CD4-positive, alpha-beta T cell (primary cell): ENCODE results near the gene CCBE1. TPM values are rescaled to one million over a fixed set of nuclear protein-coding genes. Genes with fewer than 3 reads are reported as not detected.

Experiments
- ATAC-seq: fragments of 200-7000 bp; cut with Tn5 transposase; one replicate; pipeline ENCODE4 v1.10.0; 2022; ENCODE audit warnings: mild to moderate bottlenecking; ENCODE audit not compliant: poor library complexity
- CTCF ChIA-PET: fragments of 350-600 bp; sonication (Branson Sonifier 250); formaldehyde crosslinking; loops from one replicate; lab custom pipeline; 2021; ENCODE audit warnings: antibody characterized with exemption, inconsistent platforms; lab: Charles Lee
- POLR2A ChIA-PET: fragments of 350-600 bp; sonication (Branson Sonifier 250); formaldehyde crosslinking; loops from one replicate; lab custom pipeline; 2021; ENCODE audit warnings: antibody characterized with exemption, inconsistent platforms; lab: Charles Lee
- DNase-seq, 14 experiments: peaks; one replicate each; pipeline ENCODE4 v3.0.0-alpha.2; 2013 to 2020; ENCODE audit warnings: mixed read lengths in 2 of 14
- H3K27ac ChIP-seq, 2 donors: one replicate each; pipeline versions ENCODE4 v1.5.1 to v1.7.0; 2013; ENCODE audit warnings: low read length in 2 of 2, low read depth in 1 of 2, mild to moderate bottlenecking in 1 of 2
- H3K27me3 ChIP-seq, 2 experiments: 1 replicate in 1 of 2; 2 replicates in 1 of 2; pipeline versions ENCODE4 v1.6.1 to v1.7.0; 2013; ENCODE audit warnings: low read length in 2 of 2, control low read depth in 1 of 2, mild to moderate bottlenecking in 1 of 2, moderate library complexity in 1 of 2; ENCODE audit not compliant: insufficient read depth in 2 of 2, control insufficient read depth in 1 of 2
- H3K36me3 ChIP-seq: one replicate; pipeline ENCODE4 v1.6.1; 2013; ENCODE audit warnings: low read length, control low read depth; ENCODE audit not compliant: insufficient read depth
- H3K4me1 ChIP-seq: one replicate; pipeline ENCODE4 v1.6.1; 2013; ENCODE audit warnings: low read length, control low read depth; ENCODE audit not compliant: insufficient read depth
- H3K4me3 ChIP-seq: one replicate; pipeline ENCODE4 v1.5.1; 2013; ENCODE audit warnings: mild to moderate bottlenecking, low read length, moderate library complexity
- H3K9me3 ChIP-seq, 2 experiments: 1 replicate in 1 of 2; 2 replicates in 1 of 2; pipeline versions ENCODE4 v1.6.1 to v1.7.0; 2013; ENCODE audit warnings: low read length in 2 of 2, mild to moderate bottlenecking in 2 of 2, control low read depth in 1 of 2, moderate library complexity in 1 of 2; ENCODE audit not compliant: control insufficient read depth in 1 of 2, insufficient read depth in 1 of 2
- H3K27ac Mint-ChIP-seq: one replicate; pipeline ENCODE4 v1.8.0; 2020; ENCODE audit warnings: mixed read lengths
- H3K27me3 Mint-ChIP-seq: one replicate; pipeline ENCODE4 v1.8.0; 2021; ENCODE audit warnings: mixed read lengths
- H3K36me3 Mint-ChIP-seq: one replicate; pipeline ENCODE4 v1.8.0; 2021; ENCODE audit warnings: low read depth, mixed read lengths
- H3K4me1 Mint-ChIP-seq: one replicate; pipeline ENCODE4 v1.8.0; 2021; ENCODE audit warnings: low read depth, mixed read lengths
- H3K4me3 Mint-ChIP-seq: one replicate; pipeline ENCODE4 v1.8.0; 2020; ENCODE audit warnings: mild to moderate bottlenecking, mixed read lengths
- H3K9me3 Mint-ChIP-seq: one replicate; pipeline ENCODE4 v1.8.0; 2020; ENCODE audit warnings: mixed read lengths
- intact Hi-C, 2 experiments: fragments of 100-400 bp; cut with DNase I in 1 of 2; cut with micrococcal nuclease in 1 of 2; formaldehyde crosslinking; loops; one replicate each; pipeline versions ENCODE4 v1.15.1 to v1.9.0; 2023 to 2025; cut with DNase I, micrococcal nuclease
- total RNA-seq, 174 experiments: library from RNA in 2 of 174; stranded (reverse) in 2 of 174; gene quantifications; one replicate each; pipeline ENCODE4 v1.2.3 and lab custom pipeline; 2021 to 2026
- TF ChIP-seq, protein P1 (sequence below): fragments of 200-600 bp; IDR thresholded peaks from one replicate; pipeline ENCODE4 v1.8.0; 2022; ENCODE audit warnings: antibody characterized with exemption, mild to moderate bottlenecking

The CCBE1 gene
- total RNA-seq, 2 experiments from 2014 or later: not detected

DNA sequence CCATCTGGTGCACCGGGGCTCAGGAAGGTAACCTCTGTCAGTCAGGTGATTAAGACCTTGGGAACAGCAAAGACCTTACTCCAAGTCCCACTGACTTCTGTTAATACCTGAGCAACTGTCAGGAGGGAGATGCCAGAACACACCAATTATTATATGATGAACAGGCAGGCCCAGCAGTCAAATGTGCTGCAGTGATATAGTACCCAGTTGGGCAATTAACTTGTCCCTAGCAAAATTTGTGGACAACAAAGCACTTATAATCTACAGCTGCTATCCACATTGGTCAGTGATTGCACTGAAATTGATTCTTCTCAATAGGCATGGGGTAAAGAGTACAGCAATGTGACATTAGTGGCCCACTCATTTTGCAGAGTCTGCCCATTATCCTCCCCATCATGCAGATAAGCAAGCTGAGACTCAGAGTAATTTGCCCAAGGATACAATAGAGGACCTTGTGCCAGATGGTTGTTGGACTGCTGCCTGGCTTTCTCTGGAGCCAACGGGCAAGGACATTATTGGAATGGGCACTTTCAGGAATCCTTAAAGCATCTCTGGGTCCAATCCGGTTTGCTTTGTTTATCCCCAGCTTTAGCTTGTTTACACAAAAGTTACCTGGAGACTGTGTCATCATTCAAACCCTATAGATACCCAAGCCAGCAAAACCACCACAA, 147.6 kb downstream of the CCBE1 start:
- Mint-ChIP-seq H3K4me3 (no peak overlapping the region), H3K27ac (no peak overlapping the region), H3K27me3 (peaks cover 10% of the 10 kb centered on the region), H3K9me3 (no peaks in the 10 kb centered on the region), H3K36me3 (no peaks in the 10 kb centered on the region), H3K4me1 (no peaks in the 10 kb centered on the region)
- no peak for DNase-seq
- no peaks in the 10 kb centered on the region for H3K27me3 ChIP-seq
- intact Hi-C loops: no loop called here
- TF ChIP-seq, protein P1, sequence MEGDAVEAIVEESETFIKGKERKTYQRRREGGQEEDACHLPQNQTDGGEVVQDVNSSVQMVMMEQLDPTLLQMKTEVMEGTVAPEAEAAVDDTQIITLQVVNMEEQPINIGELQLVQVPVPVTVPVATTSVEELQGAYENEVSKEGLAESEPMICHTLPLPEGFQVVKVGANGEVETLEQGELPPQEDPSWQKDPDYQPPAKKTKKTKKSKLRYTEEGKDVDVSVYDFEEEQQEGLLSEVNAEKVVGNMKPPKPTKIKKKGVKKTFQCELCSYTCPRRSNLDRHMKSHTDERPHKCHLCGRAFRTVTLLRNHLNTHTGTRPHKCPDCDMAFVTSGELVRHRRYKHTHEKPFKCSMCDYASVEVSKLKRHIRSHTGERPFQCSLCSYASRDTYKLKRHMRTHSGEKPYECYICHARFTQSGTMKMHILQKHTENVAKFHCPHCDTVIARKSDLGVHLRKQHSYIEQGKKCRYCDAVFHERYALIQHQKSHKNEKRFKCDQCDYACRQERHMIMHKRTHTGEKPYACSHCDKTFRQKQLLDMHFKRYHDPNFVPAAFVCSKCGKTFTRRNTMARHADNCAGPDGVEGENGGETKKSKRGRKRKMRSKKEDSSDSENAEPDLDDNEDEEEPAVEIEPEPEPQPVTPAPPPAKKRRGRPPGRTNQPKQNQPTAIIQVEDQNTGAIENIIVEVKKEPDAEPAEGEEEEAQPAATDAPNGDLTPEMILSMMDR: no peak
- no peak overlapping the region for H3K4me3 ChIP-seq
- H3K4me1 ChIP-seq: no peaks in the 10 kb centered on the region
- H3K27ac ChIP-seq: no peak overlapping the region
- no peaks in the 10 kb centered on the region for H3K9me3 ChIP-seq
- no peak for ATAC-seq
- CTCF ChIA-PET: no interaction called here
- H3K36me3 ChIP-seq: no peaks in the 10 kb centered on the region
- POLR2A ChIA-PET: no interaction called here

DNA sequence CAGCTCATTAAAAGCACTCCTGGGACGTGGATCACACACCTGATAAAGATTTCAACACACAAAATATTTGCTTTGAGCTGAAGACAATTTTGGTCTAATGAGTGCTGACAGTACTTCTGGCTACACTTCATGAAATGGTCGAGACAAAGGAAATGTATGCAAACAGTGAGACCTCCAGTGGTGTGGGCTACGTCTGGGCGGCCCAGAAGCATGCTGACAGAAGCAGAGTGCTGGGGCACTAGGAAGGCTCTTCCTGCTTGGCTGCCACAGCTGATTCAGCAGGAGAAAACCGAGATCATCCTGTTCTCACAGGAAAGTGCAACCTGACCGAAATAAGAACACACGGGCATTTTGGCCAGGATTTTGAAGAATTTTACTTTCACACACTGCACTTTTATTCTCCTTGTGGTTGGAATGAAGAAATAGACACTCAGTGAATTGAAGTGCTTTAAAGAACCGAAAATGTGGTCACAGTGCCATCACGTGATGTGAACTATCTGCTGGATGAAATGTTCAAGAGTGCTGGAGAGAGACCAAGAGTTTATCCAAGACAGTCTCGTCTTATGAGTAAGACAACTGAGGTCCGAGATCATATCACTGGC, 149.5 kb downstream of the CCBE1 start:
- no peaks in the 10 kb centered on the region for H3K4me1 Mint-ChIP-seq

DNA sequence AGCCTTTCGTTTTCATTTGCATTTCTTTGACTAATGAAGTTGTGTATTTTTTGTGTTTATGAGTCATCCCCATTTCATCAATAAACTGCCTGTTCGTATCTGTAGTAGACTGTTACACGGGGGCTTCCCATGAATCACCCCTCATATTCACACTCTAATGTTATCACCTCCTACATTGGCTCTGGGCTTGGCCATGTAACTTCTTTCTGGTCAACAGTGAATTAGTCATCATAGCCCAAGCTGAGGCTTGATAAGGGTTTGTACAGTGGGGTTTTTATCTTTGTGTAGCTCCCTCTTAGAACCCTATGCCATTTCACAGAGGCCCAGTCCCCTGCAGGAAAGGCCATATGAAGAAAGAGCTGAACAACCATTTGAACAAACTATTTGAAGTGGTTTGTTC, 151.0 kb downstream of the CCBE1 start:
- ATAC-seq: no peak
- intact Hi-C loops: no loop called here
- no peaks in the 10 kb centered on the region for H3K4me1 Mint-ChIP-seq

More for the DNA sequence above, 149.5 kb downstream of the CCBE1 start:
- no peaks in the 10 kb centered on the region for H3K9me3 Mint-ChIP-seq
- no peak overlapping the region for H3K27ac Mint-ChIP-seq
- H3K4me3 ChIP-seq: no peak overlapping the region
- no peak overlapping the region for H3K27ac ChIP-seq
- ChIA-PET CTCF (no interaction called here), POLR2A (no interaction called here)
- DNase-seq: no peak
- H3K27me3 Mint-ChIP-seq: peaks cover 13% of the 10 kb centered on the region
- no peak overlapping the region for H3K4me3 Mint-ChIP-seq
- ATAC-seq: no peak
- H3K36me3 ChIP-seq: no peaks in the 10 kb centered on the region
- H3K27me3 ChIP-seq: no peaks in the 10 kb centered on the region
- TF ChIP-seq, protein P1: no peak
- no peaks in the 10 kb centered on the region for H3K9me3 ChIP-seq
- intact Hi-C loops: no loop called here
- H3K36me3 Mint-ChIP-seq: no peaks in the 10 kb centered on the region
- H3K4me1 ChIP-seq: no peaks in the 10 kb centered on the region

More for the DNA sequence above, 151.0 kb downstream of the CCBE1 start:
- H3K27ac ChIP-seq: no peak overlapping the region
- no peaks in the 10 kb centered on the region for H3K9me3 Mint-ChIP-seq
- no peak overlapping the region for H3K4me3 Mint-ChIP-seq
- ChIA-PET POLR2A (no interaction called here), CTCF (interaction anchor here (0.7 kb wide), 1 partner anchor 9 kb away, joined by 3 read pairs; no protein-coding TSS in a partner anchor)
- H3K36me3 ChIP-seq: no peaks in the 10 kb centered on the region
- no peak overlapping the region for H3K27ac Mint-ChIP-seq
- TF ChIP-seq, protein P1: no peak
- no peaks in the 10 kb centered on the region for H3K9me3 ChIP-seq
- peaks cover 18% of the 10 kb centered on the region for H3K27me3 Mint-ChIP-seq
- no peaks in the 10 kb centered on the region for H3K4me1 ChIP-seq
- no peak overlapping the region for H3K4me3 ChIP-seq
- DNase-seq: no peak
- H3K27me3 ChIP-seq: no peaks in the 10 kb centered on the region
- H3K36me3 Mint-ChIP-seq: no peaks in the 10 kb centered on the region
